SH-SY5Y (cell line): ENCODE results near the gene FBN1.

ENCODE experiments used
- GATA2 ChIP-seq: IDR thresholded peaks from 2 replicates; pipeline ENCODE4 v1.6.1; 2011; ENCODE audit warnings: mild to moderate bottlenecking, low read depth, low read length
- GATA3 ChIP-seq: IDR thresholded peaks from 2 replicates; pipeline ENCODE4 v1.6.1; 2011; ENCODE audit warnings: low read depth, mild to moderate bottlenecking, low read length, moderate library complexity

- TF ChIP-seq GATA3, result no peak
- no peak for TF ChIP-seq GATA2
Measured at GRCh38 chr15:48570822-48571221, 74.7 kb downstream of the FBN1 start.
